Activated T-cell treated with anti-CD3 and anti-CD28 coated beads for 4 hours (primary cell): ENCODE data around the gene TMEM150C.
"Not testable (repeated sequence)": the region's sequence is repeated elsewhere in the genome, so short reads cannot be mapped to it uniquely, and the experiment has no call there.

Source experiments
- DNase-seq: peaks from one replicate; pipeline ENCODE4 v3.0.0-alpha.2; 2020

Gene TMEM150C

GRCh38 chr4:82567444-82567843 lies 5.7 kb upstream of the TMEM150C start:
- DNase-seq = no peak

GRCh38 chr4:82562564-82562854 lies 721 bp upstream of the TMEM150C start:
- no peak for DNase-seq

- no peak for DNase-seq
Observed at GRCh38 chr4:82560853-82561785, 669 bp downstream of the TMEM150C start.

GRCh38 chr4:82559735-82560120 lies 2.1 kb downstream of the TMEM150C start:
- no peak for DNase-seq

- DNase-seq = not testable (repeated sequence)
Observed at GRCh38 chr4:82559090-82559734, 2.6 kb downstream of the TMEM150C start.

GRCh38 chr4:82555276-82555675 lies 6.5 kb downstream of the TMEM150C start:
- no peak for DNase-seq

GRCh38 chr4:82553020-82553419 lies 8.8 kb downstream of the TMEM150C start:
- DNase-seq = no peak

GRCh38 chr4:82551734-82552133 lies 10.1 kb downstream of the TMEM150C start:
- no peak for DNase-seq

GRCh38 chr4:82547850-82548249 lies 13.9 kb downstream of the TMEM150C start:
- DNase-seq = not testable (repeated sequence)

GRCh38 chr4:82543131-82543530 lies 18.7 kb downstream of the TMEM150C start:
- DNase-seq = no peak

- no peak for DNase-seq
Observed at GRCh38 chr4:82542642-82543041, 19.1 kb downstream of the TMEM150C start.

- no peak for DNase-seq
Observed at GRCh38 chr4:82529322-82529721, 32.5 kb downstream of the TMEM150C start.

GRCh38 chr4:82528868-82529267 lies 32.9 kb downstream of the TMEM150C start:
- DNase-seq = no peak

GRCh38 chr4:82528074-82528473 lies 33.7 kb downstream of the TMEM150C start:
- no peak for DNase-seq

GRCh38 chr4:82525307-82525911 lies 36.4 kb downstream of the TMEM150C start:
- DNase-seq = no peak

- DNase-seq = no peak
Observed at GRCh38 chr4:82524570-82525152, 37.1 kb downstream of the TMEM150C start.

GRCh38 chr4:82523179-82523578 lies 38.6 kb downstream of the TMEM150C start:
- DNase-seq = no peak

GRCh38 chr4:82522472-82522871 lies 39.3 kb downstream of the TMEM150C start:
- no peak for DNase-seq

- DNase-seq = no peak
Observed at GRCh38 chr4:82521283-82521682, 40.5 kb downstream of the TMEM150C start.

- no peak for DNase-seq
Observed at GRCh38 chr4:82519776-82520175, 42.0 kb downstream of the TMEM150C start.

GRCh38 chr4:82519072-82519471 lies 42.7 kb downstream of the TMEM150C start:
- DNase-seq = no peak

GRCh38 chr4:82517043-82517442 lies 44.7 kb downstream of the TMEM150C start:
- no peak for DNase-seq

GRCh38 chr4:82515705-82516104 lies 46.1 kb downstream of the TMEM150C start:
- no peak for DNase-seq

- no peak for DNase-seq
Observed at GRCh38 chr4:82513382-82513781, 48.4 kb downstream of the TMEM150C start.
